ENCODE data around the gene AFF3. TPM values are rescaled to one million over a fixed set of nuclear protein-coding genes. Genes with fewer than 3 reads are reported as not detected.

The AFF3 gene
- total and polyA plus RNA-seq, 12 donors = 1.1 to 7.5 (median 3.9) TPM

GRCh38 chr2:100068395-100068794 lies 74.0 kb downstream of the AFF3 start:
- no peak overlapping the region for H3K27ac ChIP-seq
- TF ChIP-seq POLR2A (IDR thresholded peaks at IDR 0.05) = no peak
- TF ChIP-seq, protein P1, sequence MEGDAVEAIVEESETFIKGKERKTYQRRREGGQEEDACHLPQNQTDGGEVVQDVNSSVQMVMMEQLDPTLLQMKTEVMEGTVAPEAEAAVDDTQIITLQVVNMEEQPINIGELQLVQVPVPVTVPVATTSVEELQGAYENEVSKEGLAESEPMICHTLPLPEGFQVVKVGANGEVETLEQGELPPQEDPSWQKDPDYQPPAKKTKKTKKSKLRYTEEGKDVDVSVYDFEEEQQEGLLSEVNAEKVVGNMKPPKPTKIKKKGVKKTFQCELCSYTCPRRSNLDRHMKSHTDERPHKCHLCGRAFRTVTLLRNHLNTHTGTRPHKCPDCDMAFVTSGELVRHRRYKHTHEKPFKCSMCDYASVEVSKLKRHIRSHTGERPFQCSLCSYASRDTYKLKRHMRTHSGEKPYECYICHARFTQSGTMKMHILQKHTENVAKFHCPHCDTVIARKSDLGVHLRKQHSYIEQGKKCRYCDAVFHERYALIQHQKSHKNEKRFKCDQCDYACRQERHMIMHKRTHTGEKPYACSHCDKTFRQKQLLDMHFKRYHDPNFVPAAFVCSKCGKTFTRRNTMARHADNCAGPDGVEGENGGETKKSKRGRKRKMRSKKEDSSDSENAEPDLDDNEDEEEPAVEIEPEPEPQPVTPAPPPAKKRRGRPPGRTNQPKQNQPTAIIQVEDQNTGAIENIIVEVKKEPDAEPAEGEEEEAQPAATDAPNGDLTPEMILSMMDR (IDR thresholded peaks at IDR 0.05) = no peak
- H3K9me3 ChIP-seq (replicated peaks in 1 of 3) = peaks cover 0 to 2% (median 0%) of the 10 kb centered on the region in 3 donors
- no peak for DNase-seq
- 75 to 87% (median 82%) methylated on average over 4 of the region's 4 CpGs for WGBS, 4 donors
- intact Hi-C loops (cut with DNase I) = no loop called here
- H3K4me1 ChIP-seq (replicated peaks in 1 of 2) = peaks cover 0 to 9% of the 10 kb centered on the region in 2 donors
- H3K36me3 ChIP-seq (replicated peaks in 1 of 2) = no peaks in the 10 kb centered on the region
- no peak overlapping the region for H3K4me3 ChIP-seq
- no peaks in the 10 kb centered on the region for H3K27me3 ChIP-seq

- H3K36me3 ChIP-seq (replicated peaks in 1 of 2) = no peaks in the 10 kb centered on the region
- TF ChIP-seq, protein P1 (IDR thresholded peaks at IDR 0.05) = no peak
- no peak for TF ChIP-seq POLR2A (IDR thresholded peaks at IDR 0.05)
- no peak overlapping the region for H3K4me3 ChIP-seq
- intact Hi-C loops (cut with DNase I) = no loop called here
- peaks cover 0 to 4% (median 0%) of the 10 kb centered on the region in 3 donors for H3K9me3 ChIP-seq (replicated peaks in 1 of 3)
- WGBS, 4 donors = 75 to 92% (median 82%) methylated on average over 6 of the region's 6 CpGs
- no peak overlapping the region for H3K27ac ChIP-seq
- peaks cover 0 to 9% of the 10 kb centered on the region in 2 donors for H3K4me1 ChIP-seq (replicated peaks in 1 of 2)
- H3K27me3 ChIP-seq = no peaks in the 10 kb centered on the region
- DNase-seq = no peak
Observed at GRCh38 chr2:100067784-100068183, 74.6 kb downstream of the AFF3 start.

GRCh38 chr2:100066856-100067255 lies 75.5 kb downstream of the AFF3 start:
- no peak overlapping the region for H3K4me3 ChIP-seq
- no peak for DNase-seq
- 69 to 73% (median 70%) methylated on average over 5 of the region's 5 CpGs for WGBS, 4 donors
- no peak overlapping the region for H3K27ac ChIP-seq
- H3K4me1 ChIP-seq (replicated peaks in 1 of 2) = peaks cover 0 to 9% of the 10 kb centered on the region in 2 donors
- H3K9me3 ChIP-seq (replicated peaks in 1 of 3) = peaks cover 0 to 4% (median 0%) of the 10 kb centered on the region in 3 donors
- no peaks in the 10 kb centered on the region for H3K36me3 ChIP-seq (replicated peaks in 1 of 2)
- H3K27me3 ChIP-seq = no peaks in the 10 kb centered on the region
- intact Hi-C loops (cut with DNase I) = no loop called here
- TF ChIP-seq, protein P1 (IDR thresholded peaks at IDR 0.05) = no peak
- TF ChIP-seq POLR2A (IDR thresholded peaks at IDR 0.05) = no peak

DNA sequence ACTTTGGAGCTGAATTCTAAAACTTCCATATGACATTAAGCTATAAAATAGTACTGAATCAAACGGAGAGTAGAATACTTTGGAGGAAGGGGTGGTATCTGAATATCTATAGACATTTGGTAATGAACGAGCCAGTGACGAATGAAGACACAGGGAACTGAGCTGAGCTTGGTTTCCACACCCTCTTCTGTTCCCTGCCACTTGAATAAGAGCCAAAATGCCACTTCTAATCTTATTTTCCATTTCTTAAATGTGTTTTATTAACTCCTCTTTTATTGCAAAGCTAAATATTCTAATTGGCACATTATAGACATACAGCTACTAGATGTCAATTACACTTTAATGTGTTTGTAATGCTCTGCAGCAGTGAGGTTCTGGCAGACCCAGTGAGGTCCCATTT lies 76.1 kb downstream of the AFF3 start:
- TF ChIP-seq, protein P1 (IDR thresholded peaks at IDR 0.05) = no peak
- no peak for TF ChIP-seq POLR2A (IDR thresholded peaks at IDR 0.05)
- Histone ChIP-seq H3K9me3 (replicated peaks in 1 of 3) (peaks cover 0 to 4% (median 0%) of the 10 kb centered on the region in 3 donors), H3K4me3 (no peak overlapping the region), H3K36me3 (replicated peaks in 1 of 2) (no peaks in the 10 kb centered on the region), H3K4me1 (replicated peaks in 1 of 2) (peaks cover 0 to 9% of the 10 kb centered on the region in 2 donors), H3K27me3 (no peaks in the 10 kb centered on the region), H3K27ac (no peak overlapping the region)
- 43 to 52% (median 50%) methylated on average over 3 of the region's 3 CpGs for WGBS, 4 donors
- no peak for DNase-seq
- intact Hi-C loops (cut with DNase I) = no loop called here
